Bronchial epithelial cell (primary cell): ENCODE results near the gene C4orf46. TPM values are rescaled to one million over a fixed set of nuclear protein-coding genes. Genes with fewer than 3 reads are reported as not detected.

Experiments used
- DNase-seq: peaks from one replicate; pipeline ENCODE4 v3.0.0-alpha.2; 2010; ENCODE audit warnings: low read depth
- FAIRE-seq: peaks from 2 replicates; lab custom pipeline; 2011; peaks lifted over from hg19 to GRCh38; lab: Jason Lieb, UNC
- H3K27me3 ChIP-seq: 2 replicates; pipeline ENCODE4 v1.5.1; 2011; ENCODE audit warnings: low read length; ENCODE audit not compliant: control insufficient read depth, insufficient read depth
- H3K36me3 ChIP-seq: 2 replicates; pipeline ENCODE4 v1.5.1; 2011; ENCODE audit warnings: low read length; ENCODE audit not compliant: control insufficient read depth, insufficient read depth
- H3K4me3 ChIP-seq: 2 replicates; pipeline ENCODE4 v1.5.1; 2011; ENCODE audit warnings: mild to moderate bottlenecking, low read depth, low read length, control low read depth
- CTCF ChIP-seq: IDR thresholded peaks from 2 replicates; pipeline ENCODE4 v1.5.1; 2011; ENCODE audit warnings: mild to moderate bottlenecking, moderate library complexity, low read length, control low read depth, inconsistent platforms; ENCODE audit not compliant: insufficient read depth, severe bottlenecking
- total RNA-seq: library from RNA; depleted of rRNA; stranded (reverse); fragments of >200 nt; gene quantifications from 2 replicates; pipeline ENCODE4 v1.2.1, GENCODE V29; 2014

C4orf46 gene
- total RNA-seq, 1 donor from 2014 or later, result 3.4 TPM

GRCh38 chr4:158624889-158625478 is 46.7 kb downstream of the C4orf46 start:
- H3K27me3 ChIP-seq, result no peaks in the 10 kb centered on the region
- peak; percentile 58 for TF ChIP-seq CTCF
- no peak overlapping the region for H3K4me3 ChIP-seq
- no peaks in the 10 kb centered on the region for H3K36me3 ChIP-seq
- FAIRE-seq (no peak), DNase-seq (peak; percentile 71)

GRCh38 chr4:158622251-158622650 is 49.4 kb downstream of the C4orf46 start:
- no peak for TF ChIP-seq CTCF
- DNase-seq, result peak; percentile 69
- no peak overlapping the region for H3K4me3 ChIP-seq
- no peaks in the 10 kb centered on the region for H3K27me3 ChIP-seq
- FAIRE-seq, result no peak
- no peaks in the 10 kb centered on the region for H3K36me3 ChIP-seq

- H3K4me3 ChIP-seq, result no peak overlapping the region
- FAIRE-seq (no peak), DNase-seq (peak; percentile 79)
- no peak for TF ChIP-seq CTCF
- no peaks in the 10 kb centered on the region for H3K36me3 ChIP-seq
- no peaks in the 10 kb centered on the region for H3K27me3 ChIP-seq
Measured at GRCh38 chr4:158621729-158622128, 50.0 kb downstream of the C4orf46 start.

DNA sequence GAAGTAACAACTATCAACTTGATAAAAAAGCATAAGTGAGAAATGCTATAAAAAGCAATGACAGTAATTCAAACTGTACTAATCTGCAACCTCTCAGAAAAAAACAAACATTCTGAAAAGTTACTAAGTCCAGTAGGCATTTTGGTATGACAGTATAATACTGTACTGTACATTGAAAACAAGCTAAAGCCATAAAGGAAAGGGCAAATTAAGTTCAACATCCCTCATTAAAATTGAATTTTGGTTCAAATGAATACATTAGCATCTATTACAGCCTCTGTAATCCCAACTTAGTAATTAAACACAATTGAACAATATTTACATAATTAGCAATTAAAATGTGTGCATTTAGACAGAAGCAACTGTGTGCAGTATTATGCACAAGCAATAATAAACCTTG is 53.7 kb downstream of the C4orf46 start:
- no peak for DNase-seq
- no peak for TF ChIP-seq CTCF
- FAIRE-seq, result no peak
- Histone ChIP-seq H3K27me3 (no peaks in the 10 kb centered on the region), H3K36me3 (no peaks in the 10 kb centered on the region), H3K4me3 (no peak overlapping the region)

Other genes with a start within 250 kb of the C4orf46 start
- gene RXFP1, start 150.0 kb downstream of the C4orf46 start, total RNA-seq, result under 0.01 TPM in 1 of 2 replicates, not detected in the other
- gene ETFDH, start 409 bp upstream of the C4orf46 start, total RNA-seq, result 21.9 and 35.5 TPM in 2 replicates
- 16.3 and 18.1 TPM in 2 replicates for gene PPID, start 51.5 kb upstream of the C4orf46 start, total RNA-seq
- gene FNIP2, start 97.1 kb upstream of the C4orf46 start, total RNA-seq, result 16.5 and 16.6 TPM in 2 replicates